NK-92 (cell line): ENCODE data around the gene IQGAP2.
"Not testable (repeated sequence)": the region's sequence is repeated elsewhere in the genome, so short reads cannot be mapped to it uniquely, and the experiment has no call there.

Experiments
- DNase-seq: peaks from one replicate; lab custom pipeline; 2025; ENCODE audit not compliant: unreplicated experiment; lab: John Stamatoyannopoulos, UW

The IQGAP2 gene

GRCh38 chr5:76642390-76643040 is 239.4 kb downstream of the IQGAP2 start:
- no peak for DNase-seq

DNA sequence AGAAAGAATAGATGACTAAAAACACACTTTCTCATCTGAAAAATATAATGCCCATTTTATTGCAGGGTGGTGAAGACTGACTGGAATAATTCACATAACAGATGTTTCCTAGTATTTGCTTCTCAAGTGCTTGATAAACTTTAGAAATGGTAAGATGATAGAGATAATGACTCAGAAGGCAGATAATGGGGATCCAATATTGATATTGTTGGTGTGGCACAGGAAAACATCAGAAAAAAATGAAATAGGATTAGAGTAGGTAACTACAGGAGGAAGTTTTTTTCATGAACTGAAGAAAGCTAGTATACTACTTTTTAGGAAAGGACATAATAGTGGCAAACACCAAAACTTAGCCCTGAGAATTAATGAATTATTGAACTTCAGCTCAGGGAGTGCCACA is 240.3 kb downstream of the IQGAP2 start:
- no peak for DNase-seq

DNA sequence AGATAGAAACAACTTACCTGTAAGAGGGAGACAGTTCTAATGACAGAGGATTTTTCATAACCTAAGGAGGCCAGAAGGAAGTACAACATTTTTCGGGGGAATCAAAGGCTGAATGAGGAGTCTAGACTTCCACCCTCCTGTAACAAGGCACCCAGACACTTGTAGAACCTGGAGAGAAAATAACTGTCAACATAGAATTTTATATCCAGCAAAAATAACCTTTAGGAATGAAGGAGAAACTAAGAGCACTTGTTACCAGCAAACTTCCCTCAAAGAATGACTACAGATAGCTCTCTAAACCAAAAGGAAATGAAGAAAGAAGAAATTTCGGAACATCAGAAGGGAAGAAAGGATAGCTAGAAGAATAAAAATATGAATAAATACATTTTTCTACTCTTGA is 246.1 kb downstream of the IQGAP2 start:
- no peak for DNase-seq

DNA sequence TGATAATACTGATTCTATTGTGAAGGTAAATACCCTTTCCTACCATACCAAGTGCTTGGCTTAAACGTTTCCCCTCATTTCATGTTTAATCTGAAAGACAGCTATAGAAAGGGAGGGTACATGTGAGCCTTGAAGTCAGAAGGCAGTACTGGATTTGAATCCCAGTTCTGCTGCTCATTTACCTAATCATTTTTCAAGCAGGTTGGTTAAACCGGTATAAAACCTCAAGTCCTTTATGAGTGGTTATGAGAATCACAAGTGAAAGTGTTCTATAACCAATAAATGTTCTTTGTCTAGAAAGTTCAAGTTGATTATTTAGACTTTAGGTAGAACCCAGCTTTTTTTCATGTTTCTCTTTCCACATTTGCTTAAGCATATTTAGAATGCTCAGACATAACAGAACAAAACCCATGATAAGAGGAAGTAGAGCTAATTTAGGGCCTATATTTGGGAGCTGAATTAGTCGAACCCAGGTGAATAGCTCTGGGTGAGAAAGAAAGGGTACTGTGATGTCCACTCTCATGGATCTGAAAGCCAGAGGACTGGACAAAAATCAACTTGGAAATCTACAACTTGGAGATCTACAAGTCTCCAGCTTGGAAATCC is 249.8 kb downstream of the IQGAP2 start:
- no peak for DNase-seq

DNA sequence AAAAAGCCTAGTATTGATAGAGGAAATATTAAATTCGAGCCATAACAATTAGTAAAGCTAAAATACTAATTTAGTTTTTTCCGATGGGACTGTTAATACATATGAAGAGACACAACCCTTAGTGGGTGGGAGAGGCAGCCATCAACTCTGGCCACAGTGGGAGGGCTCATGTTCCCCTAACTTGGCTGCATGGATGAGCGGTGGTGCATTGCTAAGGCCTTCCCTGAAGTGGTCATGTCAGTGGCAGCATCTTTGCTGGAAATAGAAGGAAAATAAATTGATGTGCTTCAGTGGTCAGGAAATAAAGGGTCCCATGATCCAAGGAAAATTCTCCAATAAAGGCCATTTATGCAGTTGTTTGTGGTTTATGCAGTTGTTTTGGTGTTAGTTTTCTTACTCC is 254.0 kb downstream of the IQGAP2 start:
- no peak for DNase-seq

DNA sequence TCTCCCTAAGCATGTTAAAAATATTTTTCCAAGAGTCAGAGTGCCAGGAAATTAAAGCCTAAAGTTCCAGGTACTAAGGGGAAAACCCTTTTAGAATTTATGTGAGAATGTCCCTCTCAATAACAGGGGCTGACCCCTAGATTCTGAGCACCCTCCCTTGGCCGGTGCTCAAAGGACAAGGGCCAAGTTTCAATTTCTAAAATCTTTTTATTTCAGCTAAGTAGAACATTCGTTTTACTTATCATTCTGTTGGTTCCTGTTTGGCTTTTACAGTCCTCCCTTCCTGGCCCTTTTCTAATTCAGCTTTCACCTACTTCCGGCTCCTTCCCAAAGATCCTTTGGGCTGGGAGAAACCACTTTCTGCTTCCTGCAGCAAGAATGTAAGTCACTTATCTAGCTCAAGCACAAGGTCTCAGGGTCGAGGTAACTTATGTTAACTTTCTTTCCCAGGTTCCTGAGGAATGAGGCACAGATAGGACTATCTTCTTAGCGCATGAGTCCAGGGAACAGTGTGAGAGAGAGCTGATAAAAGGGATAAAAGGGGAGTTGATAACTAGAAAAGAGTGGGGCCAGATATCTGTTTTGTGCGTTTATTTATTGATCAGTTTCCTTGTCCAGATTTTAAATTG is 254.7 kb downstream of the IQGAP2 start:
- no peak for DNase-seq

DNA sequence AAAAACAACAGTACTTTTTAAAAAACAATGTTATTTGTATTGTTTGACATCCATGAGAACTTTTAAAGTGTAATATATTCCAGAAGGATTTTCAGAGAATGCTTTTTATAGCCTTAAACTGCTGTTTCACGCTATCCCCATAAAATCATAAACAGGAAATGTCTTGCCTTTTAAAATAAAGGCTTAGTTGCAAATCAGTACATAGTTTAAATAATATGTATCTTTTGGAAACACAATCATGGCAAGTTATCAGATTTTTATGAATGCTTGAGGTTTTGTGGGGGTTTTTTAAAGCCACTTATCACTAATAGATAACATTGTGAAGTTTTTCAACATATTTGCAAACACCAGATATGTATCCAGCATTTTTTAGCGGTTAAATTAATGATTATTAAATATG is 257.3 kb downstream of the IQGAP2 start:
- DNase-seq, result no peak

GRCh38 chr5:76662521-76662920 is 259.4 kb downstream of the IQGAP2 start:
- DNase-seq, result no peak

- no peak for DNase-seq
Measured at GRCh38 chr5:76663573-76663972, 260.5 kb downstream of the IQGAP2 start.

- DNase-seq, result no peak
Measured at GRCh38 chr5:76664079-76664478, 261.0 kb downstream of the IQGAP2 start.

GRCh38 chr5:76667495-76667894 is 264.4 kb downstream of the IQGAP2 start:
- no peak for DNase-seq

DNA sequence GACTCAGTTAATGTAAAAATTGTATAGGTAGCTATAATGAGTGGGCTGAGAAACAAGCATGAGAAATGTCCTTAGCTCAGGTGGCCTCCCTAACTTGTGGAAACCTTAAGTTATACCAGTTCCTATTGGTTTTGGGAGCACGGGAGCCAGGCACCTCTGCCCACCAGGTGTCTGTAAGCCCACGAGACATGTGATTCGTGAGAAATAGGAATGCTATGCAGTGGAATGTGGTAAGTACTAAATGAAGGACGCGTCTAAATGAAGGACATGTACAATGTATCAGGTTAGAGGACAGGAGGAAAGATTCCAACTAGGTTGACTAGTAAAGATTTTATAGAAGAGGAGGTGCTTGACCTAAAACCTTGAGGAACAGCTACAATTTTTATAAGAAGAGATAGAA is 266.2 kb downstream of the IQGAP2 start:
- DNase-seq, result no peak

- DNase-seq, result no peak
Measured at GRCh38 chr5:76670508-76670907, 267.4 kb downstream of the IQGAP2 start.

- no peak for DNase-seq
Measured at GRCh38 chr5:76672242-76672641, 269.2 kb downstream of the IQGAP2 start.

- no peak for DNase-seq
Measured at GRCh38 chr5:76673125-76673524, 270.0 kb downstream of the IQGAP2 start.

DNA sequence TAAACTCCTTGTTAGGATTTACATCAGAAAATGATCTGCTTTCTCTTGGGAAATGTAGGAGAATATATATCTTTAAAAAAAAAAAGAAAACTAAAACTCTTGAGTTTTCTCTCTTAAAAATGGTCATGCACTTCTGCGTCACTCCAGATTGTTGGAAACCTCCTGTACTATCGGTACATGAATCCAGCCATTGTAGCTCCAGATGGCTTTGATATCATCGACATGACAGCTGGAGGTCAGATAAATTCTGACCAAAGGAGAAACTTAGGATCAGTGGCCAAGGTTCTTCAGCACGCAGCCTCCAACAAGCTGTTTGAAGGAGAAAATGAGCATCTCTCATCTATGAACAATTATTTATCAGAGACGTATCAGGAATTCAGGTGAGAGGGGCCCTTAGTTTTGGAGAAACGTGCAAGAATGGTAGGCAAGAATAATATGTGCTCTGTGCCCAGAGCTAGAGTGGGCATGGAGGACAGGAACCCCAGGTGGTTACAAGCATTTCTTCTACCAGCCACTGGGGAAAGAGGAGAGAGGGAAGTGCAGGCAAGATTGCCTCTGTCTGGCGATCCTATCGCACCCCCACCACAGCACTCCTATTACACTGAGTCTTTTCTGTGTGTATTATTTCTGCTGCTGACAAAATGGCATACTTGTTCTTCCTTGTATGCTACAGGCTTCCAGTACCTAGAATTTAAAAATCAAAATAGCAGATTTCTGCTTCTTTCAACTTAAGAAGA is 271.4 kb downstream of the IQGAP2 start:
- no peak for DNase-seq

GRCh38 chr5:76675364-76675763 is 272.3 kb downstream of the IQGAP2 start:
- DNase-seq, result no peak

- DNase-seq, result no peak
Measured at GRCh38 chr5:76677849-76678472, 274.9 kb downstream of the IQGAP2 start.

DNA sequence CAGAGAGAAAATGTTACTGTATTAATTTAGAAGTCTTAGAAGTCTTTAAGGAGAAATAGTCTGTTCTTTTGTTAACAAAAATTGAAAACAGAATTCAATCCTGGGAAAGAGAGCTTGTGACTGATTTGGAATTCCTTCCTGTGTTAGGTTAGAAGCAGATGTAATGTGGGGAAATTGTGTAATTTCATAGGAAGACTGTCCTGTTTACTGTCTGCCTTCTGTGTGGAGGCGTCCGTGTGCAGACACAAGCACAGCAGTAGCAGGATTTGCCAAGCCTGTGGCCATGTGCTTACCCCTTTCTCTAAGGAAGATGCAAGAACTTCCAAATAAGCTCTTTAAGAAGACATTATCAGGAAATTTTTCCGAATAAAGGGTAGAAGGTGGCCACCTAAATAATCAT is 276.1 kb downstream of the IQGAP2 start:
- DNase-seq, result no peak

DNA sequence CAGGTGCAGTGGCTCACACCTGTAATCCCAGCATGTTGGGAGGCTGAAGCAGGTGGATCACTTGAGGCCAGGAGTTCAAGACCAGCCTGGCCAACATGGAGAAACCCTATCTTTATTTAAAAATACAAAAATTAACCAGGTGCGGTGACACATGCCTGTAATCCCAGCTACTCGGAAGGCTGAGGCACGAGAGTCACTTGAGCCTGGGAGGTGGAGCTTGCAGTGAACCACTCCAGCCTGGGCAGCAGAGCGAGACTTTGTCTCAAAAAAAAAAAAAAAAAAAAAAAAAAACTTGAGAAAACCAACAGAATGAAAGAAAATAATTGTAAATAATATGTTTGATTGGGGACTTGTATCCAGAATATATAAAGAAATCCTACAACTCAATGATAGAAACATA is 277.7 kb downstream of the IQGAP2 start:
- not testable (repeated sequence) for DNase-seq

- DNase-seq, result no peak
Measured at GRCh38 chr5:76681287-76681686, 278.2 kb downstream of the IQGAP2 start.

- DNase-seq, result no peak
Measured at GRCh38 chr5:76682387-76682786, 279.3 kb downstream of the IQGAP2 start.
